ENCODE data around the gene AGAP1. TPM values are rescaled to one million over a fixed set of nuclear protein-coding genes. Genes with fewer than 3 reads are reported as not detected.

Gene AGAP1
- total RNA-seq, 1 donor = 12.3 TPM

GRCh38 chr2:235784788-235785187 lies 290.9 kb downstream of the AGAP1 start:
- TF ChIP-seq, protein P1, sequence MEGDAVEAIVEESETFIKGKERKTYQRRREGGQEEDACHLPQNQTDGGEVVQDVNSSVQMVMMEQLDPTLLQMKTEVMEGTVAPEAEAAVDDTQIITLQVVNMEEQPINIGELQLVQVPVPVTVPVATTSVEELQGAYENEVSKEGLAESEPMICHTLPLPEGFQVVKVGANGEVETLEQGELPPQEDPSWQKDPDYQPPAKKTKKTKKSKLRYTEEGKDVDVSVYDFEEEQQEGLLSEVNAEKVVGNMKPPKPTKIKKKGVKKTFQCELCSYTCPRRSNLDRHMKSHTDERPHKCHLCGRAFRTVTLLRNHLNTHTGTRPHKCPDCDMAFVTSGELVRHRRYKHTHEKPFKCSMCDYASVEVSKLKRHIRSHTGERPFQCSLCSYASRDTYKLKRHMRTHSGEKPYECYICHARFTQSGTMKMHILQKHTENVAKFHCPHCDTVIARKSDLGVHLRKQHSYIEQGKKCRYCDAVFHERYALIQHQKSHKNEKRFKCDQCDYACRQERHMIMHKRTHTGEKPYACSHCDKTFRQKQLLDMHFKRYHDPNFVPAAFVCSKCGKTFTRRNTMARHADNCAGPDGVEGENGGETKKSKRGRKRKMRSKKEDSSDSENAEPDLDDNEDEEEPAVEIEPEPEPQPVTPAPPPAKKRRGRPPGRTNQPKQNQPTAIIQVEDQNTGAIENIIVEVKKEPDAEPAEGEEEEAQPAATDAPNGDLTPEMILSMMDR (IDR thresholded peaks at IDR 0.05; ENCODE audit: insufficient read depth, low read length) = no peak
- no peak for DNase-seq (ENCODE audit: low read depth)
- no peak overlapping the region for H3K4me3 ChIP-seq (ENCODE audit: low read depth, low read length)

DNA sequence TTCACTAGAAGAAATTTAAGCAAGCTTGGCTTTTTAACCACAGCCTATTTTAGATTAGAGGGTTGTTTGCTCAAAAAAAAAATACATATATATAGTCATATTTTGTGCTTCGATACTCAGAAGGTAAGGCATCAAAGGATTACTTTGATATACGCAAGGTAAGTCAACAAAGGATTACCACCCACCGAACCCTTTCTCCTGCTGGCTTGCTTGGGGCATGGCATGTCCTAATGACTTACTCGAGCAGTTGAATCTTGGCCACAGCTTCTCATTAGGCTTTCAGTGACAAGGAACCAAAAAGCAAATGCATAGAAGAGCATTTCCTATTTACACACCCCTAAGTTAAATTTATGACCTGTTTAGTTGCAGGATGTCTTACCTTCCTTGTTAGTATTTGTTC lies 295.7 kb downstream of the AGAP1 start:
- TF ChIP-seq, protein P1 (IDR thresholded peaks at IDR 0.05; ENCODE audit: insufficient read depth, low read length) = no peak
- no peak for DNase-seq (ENCODE audit: low read depth)
- H3K4me3 ChIP-seq (ENCODE audit: low read depth, low read length) = no peak overlapping the region

- TF ChIP-seq, protein P1 (IDR thresholded peaks at IDR 0.05; ENCODE audit: insufficient read depth, low read length) = no peak
- no peak for DNase-seq (ENCODE audit: low read depth)
- no peak overlapping the region for H3K4me3 ChIP-seq (ENCODE audit: low read depth, low read length)
Measured at GRCh38 chr2:235793163-235793752, 299.4 kb downstream of the AGAP1 start.

DNA sequence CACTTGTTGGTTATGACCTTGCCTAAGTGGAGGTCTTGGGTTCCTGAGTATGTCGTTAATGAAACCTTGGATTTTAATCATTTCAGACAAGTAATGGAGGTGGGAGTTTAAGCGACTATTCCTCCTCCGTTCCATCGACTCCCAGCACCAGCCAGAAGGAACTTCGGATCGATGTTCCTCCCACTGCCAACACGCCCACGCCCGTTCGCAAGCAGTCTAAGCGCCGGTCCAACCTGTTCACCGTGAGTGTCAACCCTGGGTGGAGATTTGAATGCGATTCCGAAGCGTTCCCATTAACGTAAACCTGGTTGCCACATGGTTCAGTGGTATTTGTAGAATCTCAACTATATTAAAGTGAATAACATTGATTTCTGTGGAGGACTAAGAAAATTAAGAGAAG lies 305.4 kb downstream of the AGAP1 start:
- TF ChIP-seq, protein P1 (IDR thresholded peaks at IDR 0.05; ENCODE audit: insufficient read depth, low read length) = no peak
- DNase-seq (ENCODE audit: low read depth) = no peak
- no peak overlapping the region for H3K4me3 ChIP-seq (ENCODE audit: low read depth, low read length)

DNA sequence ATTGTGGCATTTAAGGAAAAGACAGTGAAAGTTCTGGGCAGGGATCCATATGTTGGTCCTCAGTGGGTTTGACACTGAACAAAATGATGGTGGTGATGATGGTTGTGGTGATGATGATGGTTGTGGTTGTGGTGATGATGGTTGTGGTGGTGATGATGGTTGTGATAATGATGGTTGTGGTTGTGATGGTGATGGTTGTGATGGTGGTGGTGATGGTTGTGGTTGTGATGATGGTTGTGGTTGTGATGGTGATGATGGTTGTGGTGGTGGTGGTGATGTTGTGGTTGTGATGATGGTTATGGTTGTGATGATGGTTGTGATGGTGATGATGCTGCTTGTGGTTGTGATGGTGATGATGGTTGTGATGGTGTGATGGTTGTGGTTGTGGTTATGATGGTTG lies 308.7 kb downstream of the AGAP1 start:
- TF ChIP-seq, protein P1 (IDR thresholded peaks at IDR 0.05; ENCODE audit: insufficient read depth, low read length) = no peak
- no peak for DNase-seq (ENCODE audit: low read depth)
- H3K4me3 ChIP-seq (ENCODE audit: low read depth, low read length) = no peak overlapping the region

- no peak for DNase-seq (ENCODE audit: low read depth)
- TF ChIP-seq, protein P1 (IDR thresholded peaks at IDR 0.05; ENCODE audit: insufficient read depth, low read length) = peak; percentile 15
- no peak overlapping the region for H3K4me3 ChIP-seq (ENCODE audit: low read depth, low read length)
Measured at GRCh38 chr2:235803028-235803427, 309.2 kb downstream of the AGAP1 start.

DNA sequence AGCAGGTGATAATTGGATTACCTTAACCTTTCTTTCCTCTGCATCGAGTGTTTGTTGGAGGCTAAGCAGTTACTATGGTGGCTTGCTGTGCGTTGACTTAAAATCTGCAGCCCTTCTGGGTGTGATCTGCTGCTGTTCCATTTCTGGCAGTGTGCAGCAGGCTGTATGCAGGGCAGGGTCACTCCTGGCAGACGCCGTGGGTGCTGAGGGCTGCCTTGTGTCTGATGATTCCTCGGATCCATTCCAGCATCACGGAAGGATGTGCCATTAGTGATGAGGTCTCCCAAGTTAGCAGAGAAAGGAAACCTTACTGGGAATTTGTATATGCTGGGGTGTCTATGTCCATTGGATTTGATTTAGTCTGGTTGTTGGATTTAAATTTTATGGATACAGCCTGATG lies 310.8 kb downstream of the AGAP1 start:
- no peak overlapping the region for H3K4me3 ChIP-seq (ENCODE audit: low read depth, low read length)
- DNase-seq (ENCODE audit: low read depth) = no peak
- TF ChIP-seq, protein P1 (IDR thresholded peaks at IDR 0.05; ENCODE audit: insufficient read depth, low read length) = no peak
